T1000 (cell line): Measurements from ENCODE around the gene TMOD2.

Experiments used
- DNase-seq: peaks from one replicate; lab custom pipeline; 2025; ENCODE audit warnings: mixed read lengths; lab: John Stamatoyannopoulos, UW

Gene TMOD2

DNA sequence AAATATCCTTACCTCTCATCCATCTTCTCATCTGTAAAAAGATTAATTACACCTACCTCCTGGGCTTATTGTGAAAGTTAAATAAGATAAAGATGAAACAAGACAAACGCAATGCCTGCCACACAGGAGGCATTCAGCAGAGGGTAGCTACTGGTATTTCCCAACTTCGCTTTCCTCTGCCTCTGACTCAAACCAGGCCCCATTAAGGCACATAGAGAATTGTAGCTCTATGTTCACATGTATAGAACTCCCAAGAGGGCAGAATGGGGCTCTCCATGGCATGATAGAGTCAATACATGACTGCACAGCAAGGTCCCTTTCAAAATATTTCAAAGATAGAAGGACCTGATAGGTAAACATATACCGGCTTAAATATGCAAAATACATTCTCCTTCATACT is 15.3 kb upstream of the TMOD2 start:
- no peak for DNase-seq

DNA sequence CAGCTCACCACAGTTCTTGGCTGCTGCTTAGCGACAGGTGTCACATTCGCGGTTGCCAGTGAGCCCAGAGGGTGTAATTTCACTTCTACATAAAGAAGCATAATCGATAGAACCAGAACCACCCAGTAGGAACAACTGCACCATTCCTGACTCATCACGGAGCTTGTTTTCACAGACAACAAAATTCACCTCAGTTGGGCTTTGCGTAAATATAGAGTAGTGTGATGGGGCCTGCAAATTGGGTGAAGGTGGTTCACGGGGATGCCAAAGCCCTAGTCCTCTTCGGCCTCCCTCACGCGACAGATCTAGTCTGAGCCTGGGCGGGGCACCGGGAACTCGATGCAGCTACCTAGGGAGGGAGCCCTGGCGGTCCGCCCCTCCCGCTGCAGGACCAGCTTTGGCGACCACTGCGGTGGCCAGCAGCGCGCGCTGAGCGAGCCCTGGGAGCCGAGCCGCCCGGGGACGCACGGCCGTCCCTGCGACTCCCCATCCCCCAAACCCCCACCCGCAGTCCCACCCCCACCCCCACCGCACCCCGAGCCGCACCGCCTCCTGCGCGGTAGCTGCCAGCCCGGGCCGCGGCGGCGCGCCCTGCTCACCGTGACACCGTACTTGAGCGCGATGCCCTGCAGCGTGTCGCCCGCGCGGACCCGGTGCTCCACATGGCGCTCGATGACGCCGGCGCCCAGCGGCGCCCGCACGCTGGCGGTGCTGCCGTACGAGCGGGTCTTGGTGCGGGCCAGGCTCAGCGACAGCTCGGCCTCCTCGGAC is 14.5 kb upstream of the TMOD2 start:
- DNase-seq, result no peak

- DNase-seq, result peak; percentile 47
Observed at GRCh38 chr15:51737522-51738305, 13.7 kb upstream of the TMOD2 start, which contains the start of gene LYSMD2. LYSMD2 (minus strand) TSS chr15:51737655; CDS start chr15:51737622, 33 bp downstream.

- DNase-seq, result no peak
Observed at GRCh38 chr15:51738553-51738952, 12.8 kb upstream of the TMOD2 start.

DNA sequence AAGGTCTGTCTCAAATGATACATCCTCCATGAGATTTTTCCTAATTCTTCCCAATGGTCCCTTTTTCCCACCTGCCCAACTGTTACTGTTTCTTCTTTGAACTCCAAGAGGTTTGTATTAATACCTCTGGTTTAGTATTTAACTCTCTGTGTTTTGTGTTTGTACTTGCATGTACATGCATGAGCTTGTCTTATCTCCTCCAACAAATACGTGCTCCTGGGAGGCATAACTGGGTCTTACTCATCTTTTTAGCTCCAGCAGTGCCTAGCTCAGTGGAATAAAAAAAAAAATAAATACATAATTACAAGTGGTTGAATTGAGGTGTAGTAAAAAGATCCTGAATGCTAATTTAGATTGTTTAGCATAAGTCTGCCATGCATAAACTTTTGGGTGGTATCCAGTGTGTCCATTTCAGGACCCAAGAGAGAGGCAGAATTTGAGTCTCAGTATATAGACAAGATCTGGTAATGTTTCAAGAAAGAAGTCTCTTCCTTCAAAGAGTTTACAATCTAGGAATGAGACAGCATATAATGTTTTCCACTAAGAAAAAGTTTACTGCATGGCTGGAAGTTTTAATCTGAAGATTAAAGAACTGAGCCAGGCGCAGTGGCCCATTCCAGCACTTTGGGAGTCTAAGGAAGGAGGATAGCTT is 12.2 kb upstream of the TMOD2 start:
- no peak for DNase-seq

DNA sequence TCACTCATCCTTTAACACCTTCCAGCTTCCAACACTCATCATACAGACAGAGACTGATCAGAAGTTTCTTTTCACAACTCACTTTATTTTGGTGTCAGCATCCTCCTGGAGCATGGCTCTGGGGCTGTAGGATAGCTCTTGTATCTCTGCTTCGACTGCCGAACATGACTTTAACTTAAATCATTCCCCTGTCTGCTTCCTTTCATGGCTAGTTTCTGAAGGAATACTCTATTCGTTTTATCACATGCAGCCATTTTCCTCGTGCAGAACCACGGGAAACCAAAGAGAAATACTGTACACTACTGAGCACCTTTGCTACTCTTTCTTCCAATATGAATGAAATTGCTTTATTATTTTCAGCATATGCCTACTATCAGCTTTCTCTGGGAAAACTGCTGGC is 2.1 kb upstream of the TMOD2 start:
- no peak for DNase-seq

- no peak for DNase-seq
Observed at GRCh38 chr15:51750186-51750585, 1.2 kb upstream of the TMOD2 start.

DNA sequence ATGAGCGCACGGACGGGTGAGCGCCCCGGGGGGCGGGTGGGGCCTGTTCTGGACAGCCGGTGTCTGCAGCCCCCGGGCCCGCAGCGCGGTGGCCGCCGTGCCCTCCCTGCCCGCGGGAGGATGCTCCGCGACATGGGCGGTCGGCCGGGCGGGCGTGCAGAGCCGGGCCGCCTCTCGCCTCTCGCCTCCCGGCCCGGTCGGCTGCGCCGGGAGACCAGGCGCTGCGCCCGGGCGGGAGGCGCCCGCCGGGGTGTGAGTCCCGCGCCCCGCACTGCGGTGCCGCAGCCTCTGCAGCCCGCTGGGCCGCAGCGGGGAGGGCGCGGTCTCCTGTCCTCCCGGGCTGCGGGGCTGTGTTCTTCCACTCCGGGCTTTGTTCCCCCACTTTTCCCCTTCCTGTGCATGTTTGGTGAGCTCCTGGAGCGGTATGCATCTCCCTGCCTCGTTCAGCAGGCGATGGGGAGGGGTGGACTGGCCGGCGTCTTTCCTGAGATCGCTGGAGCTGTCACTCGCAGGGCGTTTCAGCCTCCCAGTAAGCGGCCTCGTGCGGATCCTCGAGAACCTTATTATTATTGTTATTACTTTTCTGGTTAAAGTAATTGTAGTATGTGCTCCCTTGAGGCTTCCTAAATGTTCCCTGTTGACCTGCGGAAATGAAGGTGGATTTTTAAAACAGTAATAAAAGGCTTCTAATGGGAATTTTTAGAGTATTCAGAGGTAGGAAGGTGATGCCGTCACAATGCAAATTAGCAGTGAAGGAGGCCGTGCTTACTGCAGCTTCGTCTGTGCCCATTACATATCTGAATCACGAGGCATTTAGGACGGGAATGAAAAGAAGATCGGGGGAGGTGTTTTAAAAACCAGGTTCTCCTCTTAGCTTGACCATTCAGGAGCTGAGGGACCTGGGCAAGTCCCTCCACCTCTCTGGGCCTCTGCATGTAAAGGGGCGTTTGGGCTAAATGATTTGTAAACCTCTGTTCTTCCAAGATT is 593 bp downstream of the TMOD2 start:
- DNase-seq, result peak; percentile 22

DNA sequence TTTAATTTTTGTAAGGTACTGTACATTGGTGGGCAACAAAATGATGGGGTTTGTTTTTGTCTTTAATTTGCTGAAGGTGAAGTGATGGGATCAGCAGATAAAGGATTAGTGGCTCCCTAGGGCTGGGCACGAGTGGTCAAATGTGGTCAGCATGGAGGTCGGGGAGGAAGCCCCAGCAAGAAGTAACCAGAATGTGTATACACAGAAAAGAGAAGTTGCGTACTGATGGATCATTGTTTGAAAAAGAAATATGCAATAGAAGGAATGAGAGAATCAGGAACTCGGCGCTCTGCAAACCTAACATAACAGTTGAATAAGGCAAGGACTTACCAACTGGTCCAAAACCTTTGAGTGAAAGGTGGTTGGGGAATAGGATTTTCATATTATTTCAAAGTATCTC is 1.5 kb downstream of the TMOD2 start:
- no peak for DNase-seq

DNA sequence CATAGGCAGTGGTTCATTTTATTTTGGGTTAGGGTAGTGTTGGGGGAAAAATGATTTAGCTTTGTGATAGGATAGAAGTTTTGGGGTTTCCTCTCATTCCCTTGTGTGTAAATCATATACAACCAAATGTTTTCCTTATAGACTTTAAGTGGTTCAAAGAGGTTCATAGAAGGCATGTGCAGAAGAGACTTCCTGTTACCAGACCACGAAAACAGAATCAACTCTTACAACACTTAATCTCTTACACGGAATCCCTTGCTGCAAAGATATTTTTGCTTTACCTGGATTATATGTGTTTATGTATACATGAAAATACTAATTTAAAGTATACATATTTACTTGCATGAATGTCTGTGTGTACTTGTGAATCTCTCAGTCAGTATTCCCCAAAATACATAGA is 2.9 kb downstream of the TMOD2 start:
- DNase-seq, result no peak

DNA sequence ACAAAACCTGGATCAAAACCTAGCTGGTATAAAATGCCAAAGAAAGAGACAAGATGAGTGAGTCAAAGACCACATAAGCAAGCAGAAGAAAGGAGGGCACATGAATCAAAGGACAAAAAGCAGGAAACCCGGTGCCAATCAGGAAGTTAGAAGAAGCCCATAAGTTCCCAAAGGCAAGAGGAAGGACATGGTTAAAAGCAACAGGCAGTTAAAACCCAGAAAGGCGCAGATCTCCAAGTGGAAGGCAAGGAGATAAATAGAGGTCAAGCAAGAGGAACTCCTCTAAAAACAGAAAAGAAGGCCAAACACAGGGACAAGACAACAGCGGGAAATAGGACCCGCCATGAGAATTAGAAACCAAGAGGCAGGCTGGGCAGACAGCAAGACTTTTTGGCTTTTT is 4.4 kb downstream of the TMOD2 start:
- DNase-seq, result no peak

- no peak for DNase-seq
Observed at GRCh38 chr15:51756482-51756881, 5.1 kb downstream of the TMOD2 start.

DNA sequence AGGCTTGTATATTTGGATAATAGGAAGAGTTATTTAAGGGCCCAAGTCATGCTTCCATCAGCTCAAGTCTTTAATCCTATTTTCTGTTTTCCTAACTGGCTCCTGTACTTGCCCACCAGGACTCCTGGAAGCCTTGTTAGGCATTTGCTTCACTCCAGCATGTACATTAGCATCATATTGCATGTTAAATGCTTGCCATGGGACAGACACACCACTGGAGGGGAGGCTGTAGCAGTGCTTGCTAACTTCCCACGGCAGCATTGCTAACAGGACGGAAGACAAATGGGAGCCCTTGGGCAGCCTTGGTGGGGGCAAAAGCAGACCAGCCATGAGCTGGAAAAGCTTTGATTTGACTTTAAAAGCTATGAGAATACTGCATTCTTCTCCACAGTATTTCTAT is 6.1 kb downstream of the TMOD2 start:
- no peak for DNase-seq

DNA sequence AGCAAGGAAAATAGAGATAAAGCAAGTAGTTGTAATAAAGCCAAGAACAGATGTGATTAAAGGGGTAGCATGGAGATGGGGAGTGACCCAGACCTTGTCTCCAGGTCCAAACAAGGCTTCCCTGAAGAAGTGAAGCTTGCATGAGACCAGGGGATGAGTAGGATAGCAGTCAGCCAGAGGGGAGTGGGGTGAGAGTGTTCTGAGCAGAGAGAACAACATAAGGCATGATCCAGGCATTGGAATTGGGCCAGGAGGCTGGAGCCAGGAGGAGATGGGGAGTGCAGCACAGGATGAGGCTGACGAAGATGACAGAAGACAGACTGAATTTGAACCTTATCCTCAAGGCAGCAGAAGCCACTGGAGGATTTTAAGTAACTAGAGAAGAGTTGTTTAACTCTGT is 7.2 kb downstream of the TMOD2 start:
- no peak for DNase-seq

GRCh38 chr15:51759557-51760070 is 8.2 kb downstream of the TMOD2 start:
- no peak for DNase-seq

DNA sequence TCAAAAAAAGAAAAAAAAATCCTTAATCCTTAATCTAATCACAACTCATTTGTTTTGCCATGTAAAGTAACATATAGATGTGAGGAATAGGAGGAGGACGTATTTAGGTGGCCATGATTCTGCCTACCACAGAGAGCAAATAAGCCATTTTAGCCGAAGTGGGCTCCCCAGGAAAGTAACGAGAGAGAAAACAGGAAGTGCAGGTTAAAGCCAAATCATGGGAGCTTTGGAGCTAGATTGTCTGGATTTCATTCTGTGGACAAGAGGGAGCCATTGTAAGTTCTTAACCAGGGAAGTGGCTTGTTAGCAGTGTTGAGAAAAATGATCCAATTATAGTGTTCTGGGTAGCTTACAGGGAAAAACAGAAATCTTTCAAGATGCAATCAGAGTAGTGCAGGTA is 9.4 kb downstream of the TMOD2 start:
- no peak for DNase-seq

GRCh38 chr15:51765751-51766150 is 14.4 kb downstream of the TMOD2 start:
- no peak for DNase-seq

- DNase-seq, result no peak
Observed at GRCh38 chr15:51766341-51766740, 14.9 kb downstream of the TMOD2 start.

GRCh38 chr15:51768018-51768417 is 16.6 kb downstream of the TMOD2 start:
- DNase-seq, result no peak

DNA sequence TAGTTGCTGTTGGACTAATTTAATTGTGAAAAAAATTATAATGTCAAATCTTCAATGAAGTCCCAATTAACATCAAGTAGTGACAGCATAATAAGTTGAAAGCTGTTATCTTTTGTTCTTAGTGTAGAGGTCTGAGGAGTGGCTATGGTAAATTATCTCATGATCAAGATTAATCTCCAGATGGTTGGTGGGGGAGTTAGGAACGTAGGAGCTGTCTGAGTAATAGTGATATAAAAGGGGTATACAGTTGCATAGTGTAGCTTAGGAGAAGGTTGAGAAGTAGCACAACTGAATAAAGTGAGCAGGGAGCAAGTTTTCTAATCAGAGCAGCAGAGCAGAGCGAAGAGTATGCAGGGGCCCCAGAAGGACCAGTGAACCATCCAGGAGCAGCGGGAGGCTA is 19.5 kb downstream of the TMOD2 start:
- no peak for DNase-seq

GRCh38 chr15:51771773-51772172 is 20.4 kb downstream of the TMOD2 start:
- DNase-seq, result no peak
